Activated T-cell treated with anti-CD3 and anti-CD28 coated beads for 4 hours (primary cell): ENCODE results near the gene PLXDC2.

ENCODE experiments used
- DNase-seq: peaks from one replicate; pipeline ENCODE4 v3.0.0-alpha.2; 2020

Gene PLXDC2

GRCh38 chr10:20073167-20073566 lies 256.9 kb downstream of the PLXDC2 start:
- DNase-seq = no peak

- DNase-seq = no peak
These were observed 259.5 kb downstream of the PLXDC2 start for GRCh38 chr10:20075713-20076112.

- DNase-seq = no peak
These were observed 268.2 kb downstream of the PLXDC2 start for GRCh38 chr10:20084451-20084850.

- DNase-seq = no peak
These were observed 268.9 kb downstream of the PLXDC2 start for GRCh38 chr10:20085115-20085514.

GRCh38 chr10:20087353-20087752 lies 271.1 kb downstream of the PLXDC2 start:
- DNase-seq = no peak

GRCh38 chr10:20088061-20088701 lies 271.9 kb downstream of the PLXDC2 start:
- DNase-seq = no peak

- no peak for DNase-seq
These were observed 273.6 kb downstream of the PLXDC2 start for GRCh38 chr10:20089879-20090278.

GRCh38 chr10:20090831-20091230 lies 274.6 kb downstream of the PLXDC2 start:
- no peak for DNase-seq

- DNase-seq = no peak
These were observed 275.5 kb downstream of the PLXDC2 start for GRCh38 chr10:20091698-20092097.

GRCh38 chr10:20093600-20093999 lies 277.4 kb downstream of the PLXDC2 start:
- no peak for DNase-seq

- no peak for DNase-seq
These were observed 278.2 kb downstream of the PLXDC2 start for GRCh38 chr10:20094226-20094976.

GRCh38 chr10:20100171-20100570 lies 283.9 kb downstream of the PLXDC2 start:
- DNase-seq = no peak

GRCh38 chr10:20105236-20105635 lies 289.0 kb downstream of the PLXDC2 start:
- DNase-seq = no peak

- no peak for DNase-seq
These were observed 289.7 kb downstream of the PLXDC2 start for GRCh38 chr10:20105931-20106330.

- no peak for DNase-seq
These were observed 291.8 kb downstream of the PLXDC2 start for GRCh38 chr10:20108021-20108420.

GRCh38 chr10:20109613-20110012 lies 293.4 kb downstream of the PLXDC2 start:
- DNase-seq = no peak

GRCh38 chr10:20110125-20111100 lies 294.2 kb downstream of the PLXDC2 start:
- no peak for DNase-seq

GRCh38 chr10:20114179-20114578 lies 297.9 kb downstream of the PLXDC2 start:
- no peak for DNase-seq

- no peak for DNase-seq
These were observed 299.7 kb downstream of the PLXDC2 start for GRCh38 chr10:20115894-20116293.

- DNase-seq = no peak
These were observed 301.2 kb downstream of the PLXDC2 start for GRCh38 chr10:20117471-20117870.

- DNase-seq = no peak
These were observed 301.9 kb downstream of the PLXDC2 start for GRCh38 chr10:20118119-20118518.

GRCh38 chr10:20128811-20129210 lies 312.6 kb downstream of the PLXDC2 start:
- no peak for DNase-seq

- DNase-seq = no peak
These were observed 316.6 kb downstream of the PLXDC2 start for GRCh38 chr10:20132816-20133215.
